HUES48 (cell line): ENCODE measurements around the gene PGGHG.

Experiments
- H3K27ac ChIP-seq: one replicate; pipeline ENCODE4 v1.7.0; 2013; ENCODE audit warnings: low read depth, low read length, inconsistent platforms
- H3K27me3 ChIP-seq: 2 replicates; pipeline ENCODE4 v1.6.1; 2013; ENCODE audit warnings: mild to moderate bottlenecking, low read length; ENCODE audit not compliant: control insufficient read depth, insufficient read depth
- H3K36me3 ChIP-seq: 2 replicates; pipeline ENCODE4 v1.6.1; 2013; ENCODE audit warnings: low read length; ENCODE audit not compliant: control insufficient read depth, insufficient read depth
- H3K4me1 ChIP-seq: 2 replicates; pipeline ENCODE4 v1.6.1; 2013; ENCODE audit warnings: mild to moderate bottlenecking, low read length; ENCODE audit not compliant: control insufficient read depth, insufficient read depth
- H3K4me3 ChIP-seq: 2 replicates; pipeline ENCODE4 v1.5.1; 2013; ENCODE audit warnings: mild to moderate bottlenecking, low read depth, low read length
- H3K9ac ChIP-seq: 2 replicates; pipeline ENCODE4 v1.6.1; 2013; ENCODE audit warnings: mild to moderate bottlenecking, low read depth, low read length, moderate library complexity
- H3K9me3 ChIP-seq: 2 replicates; pipeline ENCODE4 v1.6.1; 2013; ENCODE audit warnings: low read length; ENCODE audit not compliant: control insufficient read depth, insufficient read depth

The PGGHG gene

GRCh38 chr11:342328-342727, 53.4 kb downstream of the PGGHG start:
- H3K36me3 ChIP-seq: no peaks in the 10 kb centered on the region
- no peaks in the 10 kb centered on the region for H3K27me3 ChIP-seq
- H3K27ac ChIP-seq: peak overlapping the region; percentile 83
- H3K4me1 ChIP-seq: peaks cover 32% of the 10 kb centered on the region
- H3K9me3 ChIP-seq: no peaks in the 10 kb centered on the region
- H3K9ac ChIP-seq: no peak overlapping the region
- H3K4me3 ChIP-seq: no peak overlapping the region

GRCh38 chr11:344836-345578, 56.1 kb downstream of the PGGHG start:
- no peaks in the 10 kb centered on the region for H3K27me3 ChIP-seq
- no peaks in the 10 kb centered on the region for H3K9me3 ChIP-seq
- H3K9ac ChIP-seq: no peak overlapping the region

More at GRCh38 chr11:344836-345578, 56.1 kb downstream of the PGGHG start:
- peaks cover 26% of the 10 kb centered on the region for H3K4me1 ChIP-seq
- no peaks in the 10 kb centered on the region for H3K36me3 ChIP-seq
- H3K27ac ChIP-seq: no peak overlapping the region
- H3K4me3 ChIP-seq: no peak overlapping the region
